MM.1S (cell line): Measurements from ENCODE around the gene NDNF.

Source experiments
- CTCF ChIP-seq: fragments of 300-600 bp; sonication (generic); IDR thresholded peaks from 2 replicates; pipeline ENCODE4 v1.5.1; 2016; ENCODE audit warnings: antibody characterized with exemption, low read length, mixed read lengths
- EZH2 ChIP-seq: fragments of 300-600 bp; sonication (generic); optimal IDR thresholded peaks from 2 replicates; pipeline ENCODE3; 2017; ENCODE audit warnings: low read depth, mild to moderate bottlenecking, antibody characterized with exemption, low read length, mixed read lengths

DNA sequence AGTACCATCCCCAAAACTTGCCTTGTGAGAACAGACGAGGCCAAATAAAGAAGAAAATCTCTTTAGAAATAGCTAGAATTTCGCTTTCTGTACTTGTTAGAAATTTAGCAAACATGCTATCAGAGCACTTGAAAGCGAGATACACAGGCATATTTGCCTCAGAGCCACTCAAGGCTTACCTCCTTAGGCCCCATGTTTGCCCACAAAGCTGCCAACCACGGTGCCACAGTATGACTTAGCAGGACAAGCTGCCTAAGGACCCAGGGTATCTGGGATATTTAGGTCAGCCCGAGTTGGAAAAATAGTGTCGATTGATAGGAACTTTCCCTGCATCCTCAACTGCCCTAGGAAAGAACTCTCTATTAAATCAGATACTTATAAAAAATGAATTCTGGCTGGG, 24.2 kb downstream of the NDNF start:
- TF ChIP-seq CTCF (no peak), EZH2 (no peak)
